Prostate gland (tissue), 2 donors: ENCODE results near the gene RANBP9. TPM values are rescaled to one million over a fixed set of nuclear protein-coding genes. Genes with fewer than 3 reads are reported as not detected.
A peak's percentile ranks its signal among the peaks of the same experiment; 100 is the strongest.

Source experiments
- DNase-seq: peaks from one replicate; pipeline ENCODE4 v3.0.0-alpha.2; 2019; ENCODE audit warnings: low spot score
- H3K27ac ChIP-seq, 2 donors: fragments of 200-600 bp; sonication (generic); 2 replicates each; pipeline ENCODE4 v1.5.1; 2017 to 2019
- H3K27me3 ChIP-seq: fragments of 200-600 bp; sonication (generic); replicated peaks from 2 replicates; pipeline ENCODE4 v1.5.1; 2019; ENCODE audit not compliant: insufficient read depth
- H3K36me3 ChIP-seq, 2 donors: fragments of 200-600 bp; sonication (generic); 1 replicate in 1 of 2; 2 replicates in 1 of 2; pipeline versions ENCODE4 v1.5.1 to v1.8.1; 2017 to 2019
- H3K4me1 ChIP-seq: fragments of 200-600 bp; sonication (generic); replicated peaks from 2 replicates; pipeline ENCODE4 v1.5.1; 2019
- H3K4me3 ChIP-seq, 2 donors: fragments of 200-600 bp; sonication (generic); 2 replicates each; pipeline ENCODE4 v1.5.1; 2017 to 2019
- H3K9me3 ChIP-seq: fragments of 200-600 bp; sonication (generic); 2 replicates; pipeline ENCODE4 v1.5.1; 2017
- CTCF ChIP-seq, 4 experiments: fragments of 200-600 bp in 2 of 4; fragments of 450-650 bp in 2 of 4; sonication (generic) in 2 of 4; IDR thresholded peaks; 1 replicate in 3 of 4; 2 replicates in 1 of 4; pipeline ENCODE4 v1.5.1; 2016 to 2019; ENCODE audit warnings: antibody characterized with exemption in 4 of 4, mild to moderate bottlenecking in 2 of 4, moderate library complexity in 2 of 4
- POLR2A ChIP-seq: fragments of 450-650 bp; IDR thresholded peaks from one replicate; pipeline ENCODE4 v1.6.1; 2016; ENCODE audit warnings: antibody characterized with exemption, mild to moderate bottlenecking
- POLR2AphosphoS5 ChIP-seq: sonication (generic); formaldehyde crosslinking; IDR thresholded peaks from one replicate; pipeline ENCODE4 v1.6.1; 2017; ENCODE audit warnings: antibody characterized with exemption
- WGBS: methylation state at CpG from one replicate; pipeline ENCODE4 v1.1.5; 2018; 5-methylcytosine and 5-hydroxymethylcytosine counted together
- intact Hi-C: fragments of 100-400 bp; cut with DNase I; formaldehyde crosslinking; loops from one replicate; pipeline ENCODE4 v1.14.2; 2022
- total RNA-seq, 2 donors: library from RNA; depleted of rRNA; stranded (reverse); fragments of >200 nt; gene quantifications; one replicate each; pipeline ENCODE4 v1.1.0, GENCODE V29; 2016

The RANBP9 gene
- total RNA-seq, 2 donors from 2014 or later: 37.8 to 59.0 TPM

GRCh38 chr6:13718123-13718458 lies 6.5 kb upstream of the RANBP9 start:
- intact Hi-C loops: no loop called here
- H3K27me3 ChIP-seq: no peaks in the 10 kb centered on the region
- WGBS: 89% methylated on average over 5 of the region's 5 CpGs
- H3K9me3 ChIP-seq: no peaks in the 10 kb centered on the region
- no peak overlapping the region for H3K4me3 ChIP-seq
- H3K4me1 ChIP-seq: no peaks in the 10 kb centered on the region
- DNase-seq: no peak
- TF ChIP-seq POLR2A (no peak), CTCF (IDR thresholded peaks at IDR 0.05) (no peak), POLR2AphosphoS5 (no peak)
- H3K36me3 ChIP-seq: no peaks in the 10 kb centered on the region
- H3K27ac ChIP-seq: no peak overlapping the region

GRCh38 chr6:13716955-13717295 lies 5.3 kb upstream of the RANBP9 start:
- peak overlapping the region in 1 of 2 donors; percentile 39 for H3K27ac ChIP-seq
- 88% methylated on average over 8 of the region's 22 CpGs for WGBS
- no peak for DNase-seq
- TF ChIP-seq POLR2A (no peak), POLR2AphosphoS5 (no peak), CTCF (IDR thresholded peaks at IDR 0.05) (no peak)
- intact Hi-C loops: no loop called here
- no peaks in the 10 kb centered on the region for H3K36me3 ChIP-seq
- H3K9me3 ChIP-seq: no peaks in the 10 kb centered on the region
- peaks cover 4% of the 10 kb centered on the region for H3K4me1 ChIP-seq
- no peak overlapping the region for H3K4me3 ChIP-seq
- no peaks in the 10 kb centered on the region for H3K27me3 ChIP-seq

- TF ChIP-seq POLR2AphosphoS5: no peak
- TF ChIP-seq POLR2A: no peak
- TF ChIP-seq CTCF (IDR thresholded peaks at IDR 0.05): no peak
- Histone ChIP-seq H3K4me1 (peaks cover 4% of the 10 kb centered on the region), H3K36me3 (no peaks in the 10 kb centered on the region), H3K27ac (peak overlapping the region in 1 of 2 donors; percentile 39), H3K4me3 (no peak overlapping the region), H3K27me3 (no peaks in the 10 kb centered on the region), H3K9me3 (no peaks in the 10 kb centered on the region)
- WGBS: 90% methylated on average over 38 of the region's 39 CpGs
- DNase-seq: no peak
- intact Hi-C loops: no loop called here
Observed at GRCh38 chr6:13716225-13716954, 4.8 kb upstream of the RANBP9 start.

GRCh38 chr6:13715444-13715883 lies 3.8 kb upstream of the RANBP9 start:
- Histone ChIP-seq H3K4me1 (peaks cover 4% of the 10 kb centered on the region), H3K27ac (peak overlapping the region; percentile 6 to 39), H3K36me3 (no peaks in the 10 kb centered on the region), H3K9me3 (no peaks in the 10 kb centered on the region), H3K4me3 (no peak overlapping the region), H3K27me3 (no peaks in the 10 kb centered on the region)
- intact Hi-C loops: no loop called here
- WGBS: 90% methylated on average over 3 of the region's 3 CpGs
- no peak for DNase-seq
- TF ChIP-seq CTCF (IDR thresholded peaks at IDR 0.05) (no peak), POLR2A (no peak), POLR2AphosphoS5 (no peak)

- intact Hi-C loops: loop anchor here (5.0 kb wide), 1 partner anchor 50 kb away; no protein-coding TSS in a partner anchor
- Histone ChIP-seq H3K4me3 (peak overlapping the region; percentile 78 to 81), H3K4me1 (peaks cover 4% of the 10 kb centered on the region), H3K27me3 (no peaks in the 10 kb centered on the region), H3K27ac (peak overlapping the region; percentile 95 to 98), H3K9me3 (no peaks in the 10 kb centered on the region), H3K36me3 (no peaks in the 10 kb centered on the region)
- 1% methylated on average over 4 of the region's 4 CpGs for WGBS
- no peak for DNase-seq
- TF ChIP-seq POLR2A (no peak), POLR2AphosphoS5 (peak; percentile 49)
Observed at GRCh38 chr6:13712599-13712898, 914 bp upstream of the RANBP9 start.
